ENCODE data around the gene CLIP3.
"Not testable (repeated sequence)": the region's sequence is repeated elsewhere in the genome, so short reads cannot be mapped to it uniquely, and the experiment has no call there.

The CLIP3 gene

DNA sequence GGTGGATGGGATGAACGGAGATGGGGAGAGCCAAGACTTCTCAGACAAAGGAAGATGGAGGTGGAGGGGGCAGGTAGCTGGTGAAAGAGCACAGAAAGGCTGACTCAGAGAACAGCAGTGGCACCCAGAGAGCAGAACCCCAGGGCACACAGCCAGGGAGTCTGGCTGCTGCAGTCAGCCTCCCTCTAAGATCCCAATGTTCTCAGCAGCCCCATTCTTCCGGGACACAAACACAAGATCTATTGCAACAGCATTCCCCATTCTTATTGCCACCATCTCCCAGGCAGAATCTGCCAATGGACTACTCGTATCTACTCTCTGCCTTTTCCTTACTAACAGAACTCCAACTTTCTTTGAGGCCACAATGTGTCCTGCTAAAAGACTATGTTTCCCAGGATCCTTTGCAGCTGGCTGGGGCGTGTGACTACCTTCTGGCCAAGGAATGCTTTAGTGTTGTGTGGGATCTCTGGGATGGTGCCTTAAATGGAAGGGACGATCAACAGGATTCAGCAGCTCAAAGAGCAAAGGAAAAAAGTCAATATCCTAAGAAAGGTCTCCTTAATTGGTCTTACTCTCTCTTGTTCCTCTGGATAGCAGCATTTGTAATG, 13.9 kb upstream of the CLIP3 start:
- DNase-seq (ENCODE audit: low read depth): no peak

DNA sequence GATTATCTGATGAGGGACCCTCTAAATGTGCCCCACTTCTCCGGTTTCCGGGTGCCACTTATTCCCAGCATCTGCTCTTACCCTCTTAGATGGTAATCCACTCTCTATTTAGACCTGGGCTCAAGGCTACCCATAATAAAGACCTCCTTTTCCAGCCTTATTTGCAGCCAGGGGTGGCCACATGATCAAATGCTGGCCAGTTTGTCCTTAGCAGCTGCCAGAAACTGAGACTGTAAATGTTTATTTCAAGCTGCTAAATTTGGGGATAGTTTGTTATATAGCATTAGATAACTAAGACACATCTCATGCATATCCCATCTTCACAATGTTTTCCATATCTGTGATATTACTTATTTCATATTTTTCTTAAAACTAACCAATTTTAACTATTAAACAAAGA, 11.3 kb upstream of the CLIP3 start:
- DNase-seq (ENCODE audit: low read depth): no peak

DNA sequence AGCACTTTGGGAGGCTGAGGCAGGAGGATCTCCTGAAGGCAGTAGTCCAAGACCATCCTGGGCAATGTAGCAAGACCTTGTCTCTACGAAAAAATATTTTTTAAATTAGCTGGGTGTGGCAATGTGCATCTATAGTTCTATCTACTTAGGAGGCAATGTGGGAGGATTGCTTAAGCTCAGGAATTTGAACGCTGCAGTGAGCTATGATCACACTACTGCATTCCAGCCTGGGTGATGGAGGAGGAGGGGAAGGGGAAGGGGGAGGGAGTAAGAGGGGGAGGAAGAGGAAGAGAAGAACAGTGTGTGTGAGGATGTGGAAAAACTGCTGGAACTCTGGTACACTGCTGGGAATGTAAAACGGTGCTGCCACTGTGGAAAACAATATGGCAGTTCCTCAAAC, 9.2 kb upstream of the CLIP3 start:
- no peak for DNase-seq (ENCODE audit: low read depth)

DNA sequence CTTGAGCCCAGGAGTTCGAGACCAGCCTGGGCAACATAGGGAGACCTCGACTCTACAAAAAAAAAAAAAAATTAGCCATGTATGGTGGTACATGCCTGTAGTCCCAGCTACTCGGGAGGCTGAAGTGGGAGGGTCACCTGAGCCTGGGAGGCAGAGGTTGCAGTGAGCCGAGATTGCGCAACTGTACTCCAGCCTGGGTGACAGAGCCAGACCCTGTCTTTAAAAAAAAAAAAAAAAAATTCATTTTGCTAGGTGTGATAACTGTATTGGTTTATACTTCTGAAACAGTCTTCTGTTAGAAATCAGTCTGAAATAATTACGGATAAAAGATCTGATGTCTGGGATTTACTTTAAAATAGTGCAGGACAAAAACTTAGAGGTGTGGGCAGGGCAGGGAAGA, 8.4 kb upstream of the CLIP3 start:
- not testable (repeated sequence) for DNase-seq (ENCODE audit: low read depth)

DNA sequence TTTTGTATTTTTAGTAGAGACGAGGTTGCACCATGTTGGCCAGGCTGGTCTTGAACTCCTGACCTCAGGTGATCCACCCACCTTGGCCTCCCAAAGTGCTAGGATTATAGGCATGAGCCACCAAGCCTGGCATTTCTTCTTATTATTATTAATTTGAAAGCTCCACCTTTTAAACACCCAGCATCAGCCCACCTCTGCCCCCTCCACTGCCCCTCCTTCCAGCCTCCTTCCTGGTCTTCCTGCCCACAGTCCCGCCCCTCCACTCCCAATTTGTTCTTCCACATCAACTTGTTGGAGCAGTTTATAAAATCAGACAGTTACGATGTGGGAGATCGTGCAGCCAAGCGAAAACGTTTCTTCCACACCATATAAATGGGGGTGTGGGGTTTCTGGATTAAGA, 7.8 kb upstream of the CLIP3 start:
- DNase-seq (ENCODE audit: low read depth): no peak

DNA sequence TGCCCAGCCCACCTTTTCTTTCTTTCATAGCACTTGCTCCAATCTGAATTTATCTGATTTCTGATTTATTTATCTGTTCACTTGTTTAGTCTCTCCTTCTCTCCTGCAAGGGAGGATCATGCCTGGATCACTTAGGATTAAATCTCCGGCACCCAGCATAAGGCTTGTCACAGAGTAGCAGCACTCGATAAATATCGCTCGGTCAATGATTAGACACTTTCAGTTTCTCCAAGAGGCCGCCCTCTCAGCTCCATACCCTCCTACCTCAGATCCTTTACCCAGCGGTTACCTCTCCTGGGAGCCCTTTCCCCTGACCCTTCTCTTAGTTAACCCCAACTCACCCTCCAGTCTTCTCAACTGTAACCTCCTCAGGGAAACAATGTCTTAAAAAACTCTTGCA, 1.4 kb downstream of the CLIP3 start:
- no peak for DNase-seq (ENCODE audit: low read depth)

DNA sequence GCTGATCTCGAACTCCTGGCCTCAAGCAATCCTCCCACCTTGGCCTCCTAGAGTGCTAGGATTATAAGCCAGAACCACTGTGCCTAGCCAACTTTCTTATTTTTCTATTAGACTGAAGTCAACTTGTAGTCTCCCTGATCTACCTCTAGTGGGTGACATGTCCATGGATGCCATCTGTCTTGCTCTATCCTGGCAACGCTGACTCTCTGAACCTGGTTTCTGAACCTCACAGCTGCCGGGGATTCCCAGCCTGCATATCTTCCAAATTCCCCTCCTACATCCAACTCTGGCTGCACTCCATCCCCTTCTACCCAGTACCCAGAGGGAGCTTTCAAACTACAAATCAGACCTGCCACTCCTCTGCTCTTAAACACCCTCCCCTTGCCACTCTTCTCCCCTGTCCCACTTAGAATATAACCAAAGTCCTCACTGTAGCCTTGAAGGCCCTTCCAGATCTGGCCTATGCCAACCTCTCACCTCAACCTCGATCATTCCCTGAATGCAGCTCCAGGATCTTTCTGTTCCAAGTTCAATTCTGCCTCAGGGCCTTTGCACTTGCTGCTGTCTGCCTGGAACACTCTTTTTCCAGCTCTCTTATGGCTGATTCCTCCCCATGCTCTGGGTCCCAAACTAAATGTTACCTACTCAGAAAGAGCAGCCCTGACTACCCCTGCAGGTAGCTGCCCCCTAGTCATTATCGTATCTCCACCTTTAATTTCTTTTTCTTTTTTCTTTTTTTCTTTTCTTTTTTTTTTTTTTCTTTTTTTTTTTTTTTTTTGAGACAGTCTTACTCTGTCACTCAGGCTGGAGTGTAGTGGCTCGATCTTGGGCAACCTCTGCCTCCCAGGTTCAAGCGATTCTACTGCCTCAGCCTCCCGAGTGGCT, 2.2 kb downstream of the CLIP3 start:
- no peak for DNase-seq (ENCODE audit: low read depth)

DNA sequence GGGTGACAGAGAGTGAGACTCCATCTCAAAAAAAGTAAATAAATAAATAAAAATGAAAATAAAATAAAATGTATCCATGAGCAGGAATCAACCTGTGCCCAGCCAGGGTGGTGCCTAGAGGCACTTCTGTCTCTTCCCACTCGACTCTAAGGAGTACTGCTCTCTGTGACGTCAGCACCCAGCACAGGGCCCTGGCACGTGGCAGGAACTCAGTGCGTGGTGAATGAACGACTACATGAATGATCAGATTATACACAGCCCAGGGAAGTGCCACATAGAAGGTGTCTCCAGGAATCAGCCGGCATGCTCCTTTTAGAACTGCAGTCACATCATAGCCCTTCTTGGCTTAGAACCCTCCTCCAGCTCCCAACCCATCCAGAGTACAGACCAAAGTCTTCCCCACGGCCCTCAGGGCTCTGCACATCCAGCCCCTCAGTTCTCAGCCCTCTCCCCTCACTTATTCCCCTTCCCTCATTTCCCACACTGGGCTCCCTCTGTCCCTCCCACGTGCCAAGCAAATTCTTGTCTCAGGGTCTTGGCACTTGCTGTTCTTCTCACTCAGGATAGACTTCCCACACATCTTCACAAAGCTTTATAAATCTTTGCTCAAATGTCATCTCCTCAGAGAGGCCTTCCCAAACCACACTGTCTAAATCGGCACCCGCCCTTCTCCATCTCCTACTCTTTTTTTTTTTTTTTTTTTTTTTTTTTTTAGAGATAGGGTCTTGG, 4.2 kb downstream of the CLIP3 start:
- DNase-seq (ENCODE audit: low read depth): no peak

DNA sequence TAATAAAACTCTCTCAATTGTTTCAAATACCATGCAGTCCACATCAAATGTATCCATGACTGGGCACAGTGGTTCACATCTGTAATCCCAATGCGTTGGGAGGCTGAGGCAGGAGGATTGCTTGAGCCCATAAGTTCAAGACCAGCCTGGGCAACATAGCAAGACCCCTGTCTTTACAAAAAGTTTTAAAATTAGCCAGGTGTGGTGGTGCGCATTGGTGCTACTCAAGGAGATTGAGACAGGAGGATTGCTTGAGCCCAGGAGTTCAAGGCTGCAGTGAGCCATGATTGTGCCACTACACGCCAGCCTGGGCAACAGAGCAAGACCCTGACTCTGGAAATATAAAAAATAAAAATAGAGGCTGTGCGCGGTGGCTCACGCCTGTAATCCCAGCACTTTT, 5.0 kb downstream of the CLIP3 start:
- no peak for DNase-seq (ENCODE audit: low read depth)

DNA sequence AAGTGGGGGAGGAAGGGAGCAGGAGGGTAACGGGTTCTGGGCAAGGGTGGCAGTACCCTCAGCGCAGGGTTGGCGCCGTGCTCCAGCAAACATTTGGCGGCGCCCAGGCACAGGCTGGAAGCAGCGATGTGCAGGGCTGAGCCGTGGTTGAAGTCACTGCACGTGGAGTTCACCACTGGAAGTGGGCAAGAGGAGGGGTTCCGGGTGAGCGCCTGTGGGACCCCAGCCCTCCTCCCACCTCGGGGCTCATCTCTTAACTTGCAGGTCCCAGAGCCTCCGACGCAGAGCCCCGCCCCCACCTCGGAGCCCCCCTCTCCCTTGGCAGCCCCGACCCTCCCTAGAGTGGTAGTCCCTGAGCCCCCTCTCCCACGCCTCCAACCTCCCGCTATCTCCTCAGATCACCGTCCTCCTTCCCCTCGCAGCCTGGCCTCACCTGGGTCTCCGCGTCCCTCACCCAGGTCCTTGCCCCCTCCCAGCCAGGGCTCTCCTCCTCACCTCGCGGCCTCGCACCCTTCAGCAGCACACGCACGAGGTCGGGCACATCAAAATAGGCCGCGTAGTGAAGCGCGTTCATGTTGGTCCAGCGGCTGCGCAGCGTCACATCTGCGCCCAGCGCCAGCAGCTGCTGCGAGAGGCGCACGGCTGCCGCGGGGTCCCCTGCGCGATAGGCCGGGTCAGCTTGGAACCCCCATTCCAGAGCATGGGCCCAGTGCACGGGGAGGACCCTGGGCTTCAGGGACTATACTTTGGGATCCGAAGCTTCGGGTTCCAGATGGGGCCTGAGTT, 6.4 kb downstream of the CLIP3 start:
- DNase-seq (ENCODE audit: low read depth): no peak

DNA sequence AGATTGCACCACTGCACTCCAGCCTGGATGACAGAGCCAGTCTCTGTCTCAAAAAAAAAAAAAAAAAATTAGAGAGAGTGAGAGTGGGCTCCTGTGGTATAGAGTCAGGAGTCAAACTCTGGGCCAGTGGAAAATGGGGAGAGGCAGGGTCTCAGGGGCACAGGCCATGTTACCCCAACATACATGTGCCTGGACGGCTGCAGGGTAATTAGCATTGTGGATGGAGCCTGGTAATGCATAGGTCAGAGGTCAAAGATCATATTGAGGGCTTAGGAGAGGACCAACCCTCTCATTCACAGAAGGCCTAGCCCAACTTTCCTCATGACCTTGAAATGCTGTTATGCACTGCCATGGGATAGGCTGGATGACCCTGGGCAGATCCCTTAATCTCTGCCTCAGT, 7.1 kb downstream of the CLIP3 start:
- no peak for DNase-seq (ENCODE audit: low read depth)

DNA sequence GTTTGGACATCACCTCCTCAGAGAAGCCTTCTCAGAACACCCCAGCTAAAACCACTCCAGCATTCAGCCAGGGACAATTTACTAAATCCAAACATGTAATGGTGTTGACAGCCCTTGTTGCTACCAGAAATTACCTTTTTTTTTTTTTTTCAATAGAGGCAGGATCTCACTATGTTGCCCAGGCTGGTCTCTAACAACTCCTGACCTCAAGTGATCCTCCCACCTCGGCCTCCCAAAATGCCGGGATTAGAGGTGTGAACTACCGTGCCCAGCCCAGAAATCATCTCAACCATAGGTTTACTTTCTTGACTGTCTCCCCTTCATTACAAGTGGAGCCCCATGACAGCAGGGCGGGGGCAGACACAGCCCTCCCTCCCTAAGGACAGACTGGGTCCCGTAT, 9.2 kb downstream of the CLIP3 start:
- no peak for DNase-seq (ENCODE audit: low read depth)

DNA sequence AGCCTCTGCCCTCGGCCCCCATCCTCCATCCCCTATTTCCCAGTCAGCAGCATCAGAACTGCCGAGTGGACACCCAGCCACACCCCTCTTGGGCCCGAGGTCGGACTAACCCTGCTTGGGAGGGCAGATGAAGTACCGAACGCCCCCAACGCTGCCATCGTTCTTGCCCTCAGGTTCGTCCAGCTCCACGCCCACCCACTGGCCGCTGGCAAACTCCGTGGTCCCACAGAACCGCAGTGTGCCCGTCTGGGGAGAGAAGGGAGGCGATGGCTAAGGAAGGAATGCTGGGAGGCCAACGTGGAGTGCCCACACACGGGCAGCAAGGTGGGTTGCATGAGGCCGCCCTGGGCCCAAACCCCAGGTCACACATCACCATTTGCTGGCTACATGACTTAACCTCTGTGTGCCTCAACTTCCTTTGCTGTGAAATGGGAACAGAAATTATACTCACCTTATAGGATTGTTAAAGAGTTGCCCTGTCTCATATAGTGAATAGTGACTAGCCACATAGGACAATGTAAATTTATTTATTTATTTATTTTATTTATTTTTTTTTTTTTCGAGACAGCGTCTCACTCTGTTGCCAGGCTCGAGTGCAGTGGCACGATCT, 13.5 kb downstream of the CLIP3 start:
- no peak for DNase-seq (ENCODE audit: low read depth)

DNA sequence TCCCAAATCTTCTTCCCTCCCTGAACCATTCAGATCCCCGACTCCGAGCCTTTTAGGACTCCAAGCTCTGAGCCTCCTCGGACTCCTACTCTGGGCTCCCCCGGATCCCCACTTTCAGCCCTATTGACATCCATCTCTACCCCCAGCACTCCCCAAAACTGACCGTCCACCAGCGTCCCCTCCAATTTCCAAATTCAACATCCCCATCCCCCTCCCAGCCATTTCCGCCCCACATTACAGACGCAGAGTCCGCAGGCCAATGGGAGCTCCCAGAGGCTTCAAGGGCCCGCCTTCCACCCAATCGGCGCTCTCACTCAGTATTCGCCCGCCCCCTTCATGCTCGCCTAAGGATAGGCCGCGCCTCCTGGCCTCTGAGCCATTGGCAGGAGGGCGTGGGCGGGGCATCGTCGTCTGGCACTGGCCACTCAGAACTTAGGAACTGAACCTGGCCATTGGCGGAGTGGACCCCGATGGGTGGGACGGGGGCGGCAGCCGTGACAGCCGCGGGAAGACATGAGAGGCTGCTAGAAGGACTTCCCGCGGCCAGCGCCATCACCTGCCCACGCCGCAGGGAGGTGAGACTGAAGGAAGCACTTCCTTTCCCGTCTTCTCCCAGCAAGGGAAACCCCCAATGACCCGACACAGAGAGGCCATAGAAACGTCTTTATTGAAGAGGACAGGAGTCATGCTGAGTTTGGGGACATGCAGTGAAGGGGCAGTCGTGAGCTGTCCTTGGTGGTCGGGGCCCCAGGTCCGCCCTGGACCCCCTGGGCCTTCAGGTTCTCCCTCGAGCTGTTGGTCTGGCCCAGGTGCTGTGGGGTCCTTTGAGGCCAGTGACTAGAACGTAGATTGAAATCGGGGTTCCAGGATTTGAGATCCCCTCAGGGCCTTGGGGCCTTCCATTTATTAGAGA, 18.4 kb downstream of the CLIP3 start, which contains the start of gene ALKBH6:
Gene ALKBH6 (minus strand): TSS at position 202 of the 913 bp plus-strand sequence. CDS start 816 bp downstream, outside the sequence.
- peak; percentile 98 for DNase-seq (ENCODE audit: low read depth)

DNA sequence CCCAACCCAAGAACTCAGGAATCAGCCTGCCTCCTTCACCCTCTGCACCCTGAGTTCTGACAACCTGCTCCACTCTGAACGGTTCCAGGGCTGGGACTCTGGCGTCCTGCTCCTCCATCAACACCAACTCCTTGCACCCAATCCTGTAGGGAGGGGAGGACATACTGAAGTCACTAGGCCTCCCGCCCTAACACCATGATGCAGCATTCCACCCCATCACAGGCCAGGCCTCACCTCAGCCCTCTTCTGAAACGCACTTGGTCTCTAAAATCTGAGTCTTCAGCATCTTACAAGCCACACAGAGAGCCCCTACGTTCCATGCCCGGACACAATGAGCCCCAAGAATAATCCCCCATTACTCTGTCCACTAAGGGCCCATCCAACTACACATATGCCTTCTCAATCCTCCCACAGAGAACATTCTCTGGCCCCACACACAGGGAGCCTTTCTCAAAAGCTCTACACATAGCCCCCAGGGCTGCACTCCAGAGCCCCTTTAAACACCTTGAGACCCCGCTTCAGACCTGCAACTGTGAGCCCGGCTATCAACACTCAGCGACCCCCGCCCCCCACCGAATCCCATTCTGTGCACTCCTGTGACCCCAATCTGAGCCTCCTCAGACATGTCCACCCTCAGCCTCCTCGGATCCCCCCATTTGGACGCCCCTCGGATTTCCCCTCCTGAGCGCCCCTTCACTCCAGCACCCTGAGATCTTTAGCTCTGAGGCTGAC, 19.2 kb downstream of the CLIP3 start:
- DNase-seq (ENCODE audit: low read depth): no peak

DNA sequence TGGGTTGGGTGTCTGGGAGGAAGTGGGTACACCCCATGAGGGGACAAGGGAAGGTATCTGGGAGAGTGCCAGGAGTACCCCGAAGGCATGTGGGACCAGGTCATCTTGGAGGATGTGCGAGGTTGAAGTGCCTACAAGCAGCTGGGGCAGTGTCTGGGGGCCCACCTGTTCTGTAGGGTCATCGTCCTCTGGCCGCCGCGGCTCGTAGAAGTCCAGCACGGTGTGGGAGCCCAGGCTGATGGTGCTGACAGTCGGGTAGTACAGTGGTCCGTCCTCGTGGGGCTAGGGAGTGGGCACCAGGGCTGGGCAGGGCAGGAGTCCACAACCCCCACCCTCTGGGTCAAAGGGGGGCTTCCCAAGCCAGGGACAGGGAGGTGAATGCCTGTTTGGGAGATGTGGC, 22.3 kb downstream of the CLIP3 start:
- no peak for DNase-seq (ENCODE audit: low read depth)

DNA sequence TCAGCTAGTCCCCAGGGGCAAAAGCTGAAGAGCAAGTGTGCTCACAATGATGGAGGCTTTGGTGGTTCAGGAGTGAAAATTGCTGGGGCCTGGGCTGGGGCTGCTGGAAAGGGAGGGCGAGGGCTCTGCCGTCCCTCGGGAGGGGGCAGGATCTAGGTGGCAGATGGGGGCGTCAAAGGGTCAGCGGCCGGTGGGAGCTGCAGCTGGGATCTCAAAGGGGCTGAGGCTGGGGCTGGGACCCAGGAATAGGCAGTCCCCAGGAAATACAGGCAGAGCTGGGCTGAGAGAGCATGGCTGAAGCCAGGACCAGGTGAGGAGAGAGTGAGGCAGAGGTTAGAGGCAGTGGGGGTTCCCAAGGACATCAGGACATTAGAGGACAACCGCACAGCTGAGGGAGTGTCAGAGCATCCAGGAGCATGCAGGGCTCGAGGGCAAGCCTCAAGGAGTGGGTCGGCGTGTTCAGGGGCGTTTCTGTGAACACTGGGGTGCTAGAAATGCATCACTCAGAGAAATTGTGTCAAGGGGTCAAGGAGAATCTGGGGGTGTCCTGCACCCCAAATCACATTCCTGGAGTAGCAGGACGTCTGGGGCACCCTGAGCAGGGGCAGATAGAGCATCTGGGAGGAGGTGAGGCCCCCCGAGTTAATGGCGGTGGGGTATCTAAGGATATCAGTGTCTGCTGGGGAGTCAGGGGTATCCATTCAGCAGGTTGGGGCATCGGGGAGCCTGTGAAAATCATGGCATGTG, 22.9 kb downstream of the CLIP3 start:
- no peak for DNase-seq (ENCODE audit: low read depth)

DNA sequence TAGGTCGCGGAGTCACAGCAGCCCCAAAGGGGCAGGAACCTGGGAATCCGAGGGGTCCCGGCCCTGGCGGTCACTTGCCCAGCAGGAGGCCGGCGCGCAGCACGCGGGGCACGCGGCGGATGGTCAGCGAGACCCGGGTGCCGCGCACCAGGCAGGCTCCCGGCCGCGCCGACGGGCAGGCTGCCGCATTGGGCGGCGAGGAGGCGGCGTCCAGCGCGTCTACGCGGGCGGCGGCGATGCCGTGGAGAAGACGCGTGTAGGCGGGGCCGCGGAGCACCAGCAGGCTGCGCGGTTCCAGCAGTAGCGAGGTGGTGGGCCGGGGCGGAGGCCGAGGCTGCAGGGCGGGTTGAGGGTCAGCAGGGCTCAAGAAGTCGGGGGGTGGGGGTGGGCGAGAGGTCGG, 23.5 kb downstream of the CLIP3 start:
- no peak for DNase-seq (ENCODE audit: low read depth)

DNA sequence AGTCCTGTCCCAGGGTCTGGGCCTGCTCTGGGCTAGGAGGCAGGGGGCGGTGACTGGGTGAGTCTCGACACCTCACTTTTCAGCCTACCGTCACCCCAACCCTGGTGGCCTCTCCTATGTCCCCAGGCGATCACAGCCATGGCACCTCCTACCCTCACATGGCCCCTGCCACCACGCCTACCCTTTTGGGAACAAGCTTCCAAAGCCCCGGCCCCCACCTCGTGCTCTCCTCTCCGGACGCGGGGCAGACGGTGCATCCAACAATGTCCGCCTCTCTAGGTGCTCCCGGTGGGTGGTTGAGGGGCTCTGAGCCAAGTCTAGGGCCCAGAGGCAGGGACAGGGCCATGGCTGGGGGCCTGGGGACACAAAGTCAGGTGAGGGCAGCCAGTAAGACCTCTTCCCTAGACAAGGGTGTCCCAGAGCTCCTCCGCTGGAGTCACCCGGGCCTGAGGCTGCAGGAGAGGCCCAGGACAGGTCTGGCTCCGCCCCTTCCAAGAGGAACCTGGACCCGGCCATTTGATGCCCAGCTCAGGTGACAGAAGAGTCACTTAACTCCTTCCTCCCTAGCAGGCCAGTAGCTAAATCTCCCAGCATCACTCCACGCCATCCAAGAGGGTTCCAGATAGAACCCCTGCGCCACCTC, 24.2 kb downstream of the CLIP3 start, which contains the start of gene SYNE4:
Gene SYNE4 (minus strand): TSS at position 478 of the 643 bp plus-strand sequence. CDS start 132 bp downstream, at position 346.
- DNase-seq (ENCODE audit: low read depth): no peak

Data from T follicular helper cell (primary cell).